Measurements from ENCODE around the gene B4GAT1. TPM values are rescaled to one million over a fixed set of nuclear protein-coding genes. Genes with fewer than 3 reads are reported as not detected.

Gene B4GAT1
- total RNA-seq, 1 experiment from 2014 or later: 41.1 TPM

GRCh38 chr11:66333220-66333877 lies 14.1 kb downstream of the B4GAT1 start:
- intact Hi-C loops (cut with micrococcal nuclease): no loop called here
- Histone ChIP-seq H3K79me2 (ENCODE audit: low read length) (peaks cover 17% of the 10 kb centered on the region), H3K9ac (ENCODE audit: low read length) (no peak overlapping the region), H3K4me2 (ENCODE audit: low read length) (no peak overlapping the region), H3K4me3 (ENCODE audit: low read length) (no peak overlapping the region), H3K4me1 (ENCODE audit: insufficient read depth, low read length) (peaks cover 35% of the 10 kb centered on the region), H3K36me3 (ENCODE audit: low read depth, low read length) (peaks cover 18% of the 10 kb centered on the region; the same call in 1 of the 2 replicates), H3K27ac (ENCODE audit: low read length) (no peak overlapping the region), H2AFZ (ENCODE audit: low read length) (no peak overlapping the region), H3K9me2 (replicated peaks; ENCODE audit: low read length) (no peaks in the 10 kb centered on the region), H3F3A (ENCODE audit: low read length, unreplicated experiment) (peaks cover 7% of the 10 kb centered on the region), H3K9me3 (ENCODE audit: low read length) (no peaks in the 10 kb centered on the region), H3K27me3 (ENCODE audit: low read length) (no peaks in the 10 kb centered on the region), H4K20me1 (ENCODE audit: low read length) (no peaks in the 10 kb centered on the region)
- ChIA-PET POLR2A (ENCODE audit: unreplicated experiment) (no interaction called here), CTCF (no interaction called here)
- DNase-seq (no peak), ATAC-seq (no peak)
- no TSS peak for BruUV-seq (replicated peaks)
- TF ChIP-seq EZH2 (IDR thresholded peaks at IDR 0.05; ENCODE audit: low read length, unreplicated experiment) (no peak), EZH2phosphoT487 (IDR thresholded peaks at IDR 0.05; ENCODE audit: borderline replicate concordance, low read length) (no peak), CTCF (conservative IDR thresholded peaks at IDR 0.05; ENCODE audit: low read depth, low read length) (no peak)

GRCh38 chr11:66332371-66333219 lies 14.8 kb downstream of the B4GAT1 start:
- H4K20me1 ChIP-seq (ENCODE audit: low read length): no peaks in the 10 kb centered on the region
- ChIA-PET POLR2A (ENCODE audit: unreplicated experiment) (interaction anchor here (0.6 kb wide), 1 partner anchor 196 kb away, joined by 4 read pairs; no protein-coding TSS in a partner anchor), CTCF (interaction anchor here (0.5 kb wide), 1 partner anchor 20 kb away, joined by 3 read pairs; no protein-coding TSS in a partner anchor)
- no peak for TF ChIP-seq EZH2 (IDR thresholded peaks at IDR 0.05; ENCODE audit: low read length, unreplicated experiment)
- TF ChIP-seq CTCF (conservative IDR thresholded peaks at IDR 0.05; ENCODE audit: low read depth, low read length): no peak
- TF ChIP-seq EZH2phosphoT487 (IDR thresholded peaks at IDR 0.05; ENCODE audit: borderline replicate concordance, low read length): no peak
- intact Hi-C loops (cut with micrococcal nuclease): no loop called here
- no peaks in the 10 kb centered on the region for H3K9me3 ChIP-seq (ENCODE audit: low read length)
- DNase-seq (no peak), ATAC-seq (no peak)
- H3K4me2 ChIP-seq (ENCODE audit: low read length): no peak overlapping the region
- TSS peak; percentile 2 for BruUV-seq (replicated peaks)
- no peak overlapping the region for H3K27ac ChIP-seq (ENCODE audit: low read length)
- H3K9me2 ChIP-seq (replicated peaks; ENCODE audit: low read length): no peaks in the 10 kb centered on the region
- H3K27me3 ChIP-seq (ENCODE audit: low read length): no peaks in the 10 kb centered on the region
- H3K79me2 ChIP-seq (ENCODE audit: low read length): peaks cover 17% of the 10 kb centered on the region
- H3K4me1 ChIP-seq (ENCODE audit: insufficient read depth, low read length): peaks cover 40% of the 10 kb centered on the region
- no peak overlapping the region for H3K9ac ChIP-seq (ENCODE audit: low read length)
- H3K4me3 ChIP-seq (ENCODE audit: low read length): no peak overlapping the region
- peaks cover 18% of the 10 kb centered on the region; the same call in 1 of the 2 replicates for H3K36me3 ChIP-seq (ENCODE audit: low read depth, low read length)
- H2AFZ ChIP-seq (ENCODE audit: low read length): no peak overlapping the region
- H3F3A ChIP-seq (ENCODE audit: low read length, unreplicated experiment): peaks cover 7% of the 10 kb centered on the region
